HUES48 (cell line): ENCODE data around the gene PSMD1.
"Not testable (repeated sequence)": the region's sequence is repeated elsewhere in the genome, so short reads cannot be mapped to it uniquely, and the experiment has no call there.

Experiments used
- H3K27ac ChIP-seq: one replicate; pipeline ENCODE4 v1.7.0; 2013; ENCODE audit warnings: low read depth, low read length, inconsistent platforms
- H3K27me3 ChIP-seq: 2 replicates; pipeline ENCODE4 v1.6.1; 2013; ENCODE audit warnings: mild to moderate bottlenecking, low read length; ENCODE audit not compliant: control insufficient read depth, insufficient read depth
- H3K36me3 ChIP-seq: 2 replicates; pipeline ENCODE4 v1.6.1; 2013; ENCODE audit warnings: low read length; ENCODE audit not compliant: control insufficient read depth, insufficient read depth
- H3K4me1 ChIP-seq: 2 replicates; pipeline ENCODE4 v1.6.1; 2013; ENCODE audit warnings: mild to moderate bottlenecking, low read length; ENCODE audit not compliant: control insufficient read depth, insufficient read depth
- H3K4me3 ChIP-seq: 2 replicates; pipeline ENCODE4 v1.5.1; 2013; ENCODE audit warnings: mild to moderate bottlenecking, low read depth, low read length
- H3K9ac ChIP-seq: 2 replicates; pipeline ENCODE4 v1.6.1; 2013; ENCODE audit warnings: mild to moderate bottlenecking, low read depth, low read length, moderate library complexity
- H3K9me3 ChIP-seq: 2 replicates; pipeline ENCODE4 v1.6.1; 2013; ENCODE audit warnings: low read length; ENCODE audit not compliant: control insufficient read depth, insufficient read depth

Gene PSMD1

GRCh38 chr2:231187736-231188505, 131.3 kb downstream of the PSMD1 start:
- Histone ChIP-seq H3K27ac (no peak overlapping the region), H3K27me3 (no peaks in the 10 kb centered on the region)

GRCh38 chr2:231188506-231189170, 132.0 kb downstream of the PSMD1 start:
- Histone ChIP-seq H3K27me3 (no peaks in the 10 kb centered on the region), H3K36me3 (no peaks in the 10 kb centered on the region), H3K4me3 (no peak overlapping the region), H3K4me1 (peaks cover 11% of the 10 kb centered on the region), H3K9ac (no peak overlapping the region), H3K9me3 (no peaks in the 10 kb centered on the region), H3K27ac (no peak overlapping the region)

More at GRCh38 chr2:231187736-231188505, 131.3 kb downstream of the PSMD1 start:
- Histone ChIP-seq H3K36me3 (no peaks in the 10 kb centered on the region), H3K9me3 (no peaks in the 10 kb centered on the region), H3K4me3 (no peak overlapping the region), H3K9ac (no peak overlapping the region), H3K4me1 (peaks cover 11% of the 10 kb centered on the region)

GRCh38 chr2:231189171-231189530, 132.5 kb downstream of the PSMD1 start:
- no peak overlapping the region for H3K27ac ChIP-seq
- H3K9me3 ChIP-seq = no peaks in the 10 kb centered on the region
- no peak overlapping the region for H3K9ac ChIP-seq
- H3K36me3 ChIP-seq = no peaks in the 10 kb centered on the region
- H3K27me3 ChIP-seq = no peaks in the 10 kb centered on the region
- no peak overlapping the region for H3K4me3 ChIP-seq
- H3K4me1 ChIP-seq = peaks cover 11% of the 10 kb centered on the region

GRCh38 chr2:231189571-231190495, 133.2 kb downstream of the PSMD1 start:
- no peaks in the 10 kb centered on the region for H3K27me3 ChIP-seq

GRCh38 chr2:231190531-231191197, 134.0 kb downstream of the PSMD1 start:
- peak overlapping the region; percentile 43 for H3K4me3 ChIP-seq

More at GRCh38 chr2:231189571-231190495, 133.2 kb downstream of the PSMD1 start:
- Histone ChIP-seq H3K9ac (no peak overlapping the region), H3K36me3 (no peaks in the 10 kb centered on the region), H3K4me1 (peaks cover 11% of the 10 kb centered on the region), H3K27ac (no peak overlapping the region), H3K9me3 (no peaks in the 10 kb centered on the region), H3K4me3 (peak overlapping the region; percentile 43; the same call in 1 of the 2 replicates)

GRCh38 chr2:231191896-231192872, 135.5 kb downstream of the PSMD1 start:
- Histone ChIP-seq H3K4me3 (no peak overlapping the region), H3K9me3 (no peaks in the 10 kb centered on the region), H3K4me1 (peaks cover 11% of the 10 kb centered on the region), H3K9ac (no peak overlapping the region), H3K27ac (no peak overlapping the region), H3K36me3 (no peaks in the 10 kb centered on the region), H3K27me3 (no peaks in the 10 kb centered on the region)

More at GRCh38 chr2:231190531-231191197, 134.0 kb downstream of the PSMD1 start:
- Histone ChIP-seq H3K27ac (peak overlapping the region; percentile 13), H3K9me3 (no peaks in the 10 kb centered on the region), H3K27me3 (no peaks in the 10 kb centered on the region), H3K9ac (0 out of 2 replicates have a peak overlapping the region, but pooled peaks have one; percentile 22), H3K36me3 (no peaks in the 10 kb centered on the region), H3K4me1 (peaks cover 11% of the 10 kb centered on the region)

- Histone ChIP-seq H3K9ac (no peak overlapping the region), H3K27me3 (no peaks in the 10 kb centered on the region), H3K4me1 (peaks cover 16% of the 10 kb centered on the region), H3K4me3 (no peak overlapping the region), H3K27ac (no peak overlapping the region), H3K9me3 (no peaks in the 10 kb centered on the region), H3K36me3 (no peaks in the 10 kb centered on the region)
Observed at GRCh38 chr2:231193216-231193615, 136.5 kb downstream of the PSMD1 start.

- Histone ChIP-seq H3K27me3 (no peaks in the 10 kb centered on the region), H3K27ac (no peak overlapping the region), H3K9me3 (no peaks in the 10 kb centered on the region), H3K9ac (no peak overlapping the region), H3K36me3 (no peaks in the 10 kb centered on the region), H3K4me3 (no peak overlapping the region), H3K4me1 (peaks cover 15% of the 10 kb centered on the region)
Observed at GRCh38 chr2:231196592-231196991, 139.9 kb downstream of the PSMD1 start.

GRCh38 chr2:231197196-231197595, 140.5 kb downstream of the PSMD1 start:
- H3K4me3 ChIP-seq, H3K9me3 ChIP-seq, H3K27ac ChIP-seq, H3K36me3 ChIP-seq, H3K9ac ChIP-seq, H3K27me3 ChIP-seq: not testable (repeated sequence)
- peaks cover 11% of the 10 kb centered on the region for H3K4me1 ChIP-seq
